GM12878 (cell line): ENCODE measurements around the gene SMARCAL1. TPM values are rescaled to one million over a fixed set of nuclear protein-coding genes. Genes with fewer than 3 reads are reported as not detected.
A peak's percentile ranks its signal among the peaks of the same experiment; 100 is the strongest.

Experiments used
- ATAC-seq: fragments of 200-7000 bp; cut with Tn5 transposase; 3 replicates; pipeline ENCODE4 v1.9.1; 2020; ENCODE audit warnings: mild to moderate bottlenecking, moderate library complexity
- BruUV-seq: library from RNA; stranded (reverse); fragments of 400-500 nt; replicated peaks from 2 replicates; lab custom pipeline; 2021; lab: Mats Ljungman, UMichigan
- CTCF ChIA-PET: fragments of 300-600 bp; sonication (Branson Sonifier 250); formaldehyde crosslinking; extraction: SDS; loops from one replicate; lab custom pipeline; 2021; ENCODE audit warnings: inconsistent platforms; lab: Yijun Ruan, JAX
- POLR2A ChIA-PET: fragments of 350-600 bp; formaldehyde crosslinking; extraction: SDS; loops from one replicate; lab custom pipeline; 2021; ENCODE audit warnings: inconsistent platforms; lab: Charles Lee
- RAD21 ChIA-PET: fragments of 300-600 bp; sonication (Branson Sonifier 250); formaldehyde crosslinking; loops from one replicate; lab custom pipeline; 2023; ENCODE audit warnings: antibody characterized with exemption; ENCODE audit not compliant: unreplicated experiment; lab: Charles Lee
- SMC1A ChIA-PET: fragments of 300-600 bp; sonication (Branson Sonifier 250); formaldehyde crosslinking; loops from one replicate; lab custom pipeline; 2023; ENCODE audit not compliant: unreplicated experiment, uncharacterized antibody; lab: Charles Lee
- DNase-seq: peaks from one replicate; pipeline ENCODE4 v3.0.0-alpha.2; 2011; ENCODE audit warnings: low read depth, low spot score
- FAIRE-seq: peaks from 3 replicates; lab custom pipeline; 2011; peaks lifted over from hg19 to GRCh38; lab: Jason Lieb, UNC
- H2AFZ ChIP-seq: 2 replicates; pipeline ENCODE4 v1.6.0; 2011; ENCODE audit warnings: low read depth, low read length, control low read depth; ENCODE audit not compliant: control insufficient read depth
- H3K27ac ChIP-seq: 2 replicates; pipeline ENCODE4 v1.5.1; 2011; ENCODE audit warnings: control low read depth; ENCODE audit not compliant: control insufficient read depth, insufficient read depth
- H3K27me3 ChIP-seq, 2 experiments: replicated peaks in 1 of 2; 2 replicates each; pipeline versions ENCODE4 v1.6.0 to v1.6.1; 2011; ENCODE audit warnings: low read length in 1 of 2; ENCODE audit not compliant: control insufficient read depth in 2 of 2, insufficient read depth in 2 of 2
- H3K36me3 ChIP-seq, 2 experiments: 2 replicates each; pipeline ENCODE4 v1.5.1; 2011; ENCODE audit warnings: low read length in 1 of 2; ENCODE audit not compliant: control insufficient read depth in 2 of 2, insufficient read depth in 2 of 2
- H3K4me1 ChIP-seq: 2 replicates; pipeline ENCODE4 v1.6.1; 2011; ENCODE audit warnings: mild to moderate bottlenecking, low read length, moderate library complexity, mixed read lengths; ENCODE audit not compliant: control insufficient read depth, insufficient read depth
- H3K4me2 ChIP-seq: 2 replicates; pipeline ENCODE4 v1.6.0; 2011; ENCODE audit warnings: control low read depth; ENCODE audit not compliant: control insufficient read depth, insufficient read depth
- H3K4me3 ChIP-seq: fragments of 200-600 bp; sonication (generic); 2 replicates; pipeline ENCODE4 v1.5.1; 2016
- H3K79me2 ChIP-seq: 2 replicates; pipeline ENCODE4 v1.6.0; 2011; ENCODE audit warnings: low read length; ENCODE audit not compliant: control insufficient read depth, insufficient read depth
- H3K9ac ChIP-seq: 2 replicates; pipeline ENCODE4 v1.8.0; 2011; ENCODE audit warnings: low read length, control low read depth, mixed read lengths; ENCODE audit not compliant: control insufficient read depth, insufficient read depth
- H3K9me3 ChIP-seq: replicated peaks from 3 replicates; pipeline ENCODE4 v1.5.1; 2011; ENCODE audit warnings: mild to moderate bottlenecking, low read length; ENCODE audit not compliant: control insufficient read depth, insufficient read depth
- H4K20me1 ChIP-seq: 2 replicates; pipeline ENCODE4 v1.6.0; 2011; ENCODE audit not compliant: control insufficient read depth, insufficient read depth
- E2F4 ChIP-seq: IDR thresholded peaks from 2 replicates; pipeline ENCODE4 v1.6.1; 2012; ENCODE audit warnings: low read depth, low read length, improper control_type of control experiment
- E2F8 ChIP-seq: fragments of 450-650 bp; IDR thresholded peaks from 2 replicates; pipeline ENCODE4 v1.6.1; 2018; ENCODE audit warnings: mild to moderate bottlenecking, low read depth, moderate library complexity; ENCODE audit not compliant: partially characterized antibody
- RAD51 ChIP-seq: fragments of 450-650 bp; IDR thresholded peaks from 2 replicates; pipeline ENCODE4 v1.6.1; 2016; ENCODE audit warnings: moderate library complexity, mild to moderate bottlenecking, inconsistent platforms
- SRF ChIP-seq, 2 experiments: IDR thresholded peaks; 2 replicates each; pipeline ENCODE4 v1.6.1; 2011; ENCODE audit warnings: low read depth in 2 of 2, low read length in 2 of 2, mild to moderate bottlenecking in 1 of 2, moderate library complexity in 1 of 2
- WGBS: methylation state at CpG from one replicate; pipeline ENCODE4 v1.1.6; 2016; ENCODE audit warnings: low lambda C conversion rate; ENCODE audit not compliant: insufficient replicate concordance, insufficient coverage; ENCODE audit errors: missing lambda C conversion rate; 5-methylcytosine and 5-hydroxymethylcytosine counted together
- in situ Hi-C: fragments of 300-500 bp; cut with MboI; formaldehyde crosslinking; loops from 9 replicates; pipeline ENCODE4 v1.14.3; 2018; ENCODE audit warnings: mixed read lengths
- intact Hi-C: fragments of 100-400 bp; cut with micrococcal nuclease; formaldehyde crosslinking; loops from one replicate; pipeline ENCODE4 v1.14.2; 2022; ENCODE audit not compliant: unreplicated experiment
- polyA plus RNA-seq, 11 experiments: library from polyadenylated mRNA; depleted of rRNA in 4 of 11; unstranded in 6 of 11; stranded (reverse) in 5 of 11; fragments of >200 nt; fragmentation: Nextera tagmentation in 4 of 11; fragmentation: Illumina TruSeq in 1 of 11; extraction: Ambion mirVana in 4 of 11; extraction: Trizol in 1 of 11; gene quantifications; 1 replicate in 1 of 11; 2 replicates in 10 of 11; pipeline versions ENCODE4 v1.2.1 to v1.2.3, GENCODE V29; 2011 to 2016; ENCODE audit warnings: inconsistent platforms in 2 of 11, missing spikeins in 2 of 11, low read depth in 1 of 11
- total RNA-seq, 4 experiments: library from RNA; depleted of rRNA in 3 of 4; stranded (reverse); fragments of >200 nt in 3 of 4; fragmentation: Illumina TruSeq in 1 of 4; extraction: Trizol in 1 of 4; gene quantifications; 2 replicates each; pipeline versions ENCODE4 v1.2.1 to v1.2.3, GENCODE V29; 2013 to 2021

SMARCAL1 gene
- total and polyA plus RNA-seq, 10 of the 15 experiments (the other 5 are each of a cell fraction or from before 2014, with no cell fraction given) = 10.8 to 32.9 (median 21.8) TPM

GRCh38 chr2:216392945-216393840 is 19.1 kb upstream of the SMARCAL1 start (continued):
- TF ChIP-seq E2F8 (no peak), E2F4 (no peak)

GRCh38 chr2:216394881-216395280 is 17.4 kb upstream of the SMARCAL1 start:
- BruUV-seq = no TSS peak
- DNase-seq (no peak), FAIRE-seq (no peak), ATAC-seq (no peak)
- ChIA-PET RAD21 (no interaction called here), POLR2A (no interaction called here), CTCF (interaction anchor here (1.7 kb wide), 1 partner anchor 10 kb away, joined by 7 read pairs; no protein-coding TSS in a partner anchor), SMC1A (no interaction called here)
- 37% methylated on average over 6 of the region's 6 CpGs for WGBS
- H3K9me3 ChIP-seq = no peaks in the 10 kb centered on the region
- no peaks in the 10 kb centered on the region for H3K36me3 ChIP-seq
- no peak overlapping the region for H2AFZ ChIP-seq
- no peaks in the 10 kb centered on the region; a peak in 1 of 4 replicates for H3K27me3 ChIP-seq
- H3K4me3 ChIP-seq = no peak overlapping the region
- intact Hi-C loops = no loop called here
- peak; percentile 53; the same call in 1 of the 2 replicates for TF ChIP-seq RAD51
- TF ChIP-seq SRF (IDR thresholded peaks at IDR 0.05; ENCODE audit: low read depth in 2 of 2, low read length in 2 of 2) = no peak
- in situ Hi-C loops = no loop called here
- no peaks in the 10 kb centered on the region for H3K79me2 ChIP-seq
- H3K4me2 ChIP-seq = no peak overlapping the region
- no peaks in the 10 kb centered on the region for H4K20me1 ChIP-seq
- no peaks in the 10 kb centered on the region for H3K4me1 ChIP-seq
- H3K9ac ChIP-seq = no peak overlapping the region
- H3K27ac ChIP-seq = no peak overlapping the region
